Stimulated activated naive B cell treated with anti-CD40 and anti-IgM and Interleukin-4, amounts not matched to agents 10 μg/mL and 1 μg/mL and 100 μg/mL, for 72 hours (primary cell): ENCODE data around the gene PLCL2.

Experiments used
- ATAC-seq, 2 donors: fragments of 150-1000 bp; cut with Tn5 transposase; replicated peaks; 2 replicates each; pipeline ENCODE4 v1.10.0; 2021; ENCODE audit warnings: moderate library complexity in 1 of 2
- DNase-seq: peaks from one replicate; pipeline ENCODE4 v3.0.0; 2021
- H3K27ac Mint-ChIP-seq: one replicate; pipeline ENCODE4 v1.8.0; 2022; ENCODE audit warnings: mild to moderate bottlenecking, mixed read lengths
- H3K27me3 Mint-ChIP-seq, 2 donors: one replicate each; pipeline ENCODE4 v1.8.0; 2022; ENCODE audit warnings: mixed read lengths in 2 of 2
- H3K36me3 Mint-ChIP-seq, 2 donors: one replicate each; pipeline ENCODE4 v1.8.0; 2022; ENCODE audit warnings: mixed read lengths in 2 of 2, mild to moderate bottlenecking in 1 of 2
- H3K4me1 Mint-ChIP-seq, 2 donors: one replicate each; pipeline ENCODE4 v1.8.0; 2022; ENCODE audit warnings: mixed read lengths in 2 of 2, mild to moderate bottlenecking in 1 of 2
- H3K4me3 Mint-ChIP-seq, 2 donors: one replicate each; pipeline ENCODE4 v1.8.0; 2022; ENCODE audit warnings: mild to moderate bottlenecking in 2 of 2, mixed read lengths in 2 of 2, moderate library complexity in 1 of 2
- H3K9me3 Mint-ChIP-seq, 2 donors: one replicate each; pipeline ENCODE4 v1.8.0; 2022; ENCODE audit warnings: mixed read lengths in 2 of 2, mild to moderate bottlenecking in 1 of 2

The PLCL2 gene

DNA sequence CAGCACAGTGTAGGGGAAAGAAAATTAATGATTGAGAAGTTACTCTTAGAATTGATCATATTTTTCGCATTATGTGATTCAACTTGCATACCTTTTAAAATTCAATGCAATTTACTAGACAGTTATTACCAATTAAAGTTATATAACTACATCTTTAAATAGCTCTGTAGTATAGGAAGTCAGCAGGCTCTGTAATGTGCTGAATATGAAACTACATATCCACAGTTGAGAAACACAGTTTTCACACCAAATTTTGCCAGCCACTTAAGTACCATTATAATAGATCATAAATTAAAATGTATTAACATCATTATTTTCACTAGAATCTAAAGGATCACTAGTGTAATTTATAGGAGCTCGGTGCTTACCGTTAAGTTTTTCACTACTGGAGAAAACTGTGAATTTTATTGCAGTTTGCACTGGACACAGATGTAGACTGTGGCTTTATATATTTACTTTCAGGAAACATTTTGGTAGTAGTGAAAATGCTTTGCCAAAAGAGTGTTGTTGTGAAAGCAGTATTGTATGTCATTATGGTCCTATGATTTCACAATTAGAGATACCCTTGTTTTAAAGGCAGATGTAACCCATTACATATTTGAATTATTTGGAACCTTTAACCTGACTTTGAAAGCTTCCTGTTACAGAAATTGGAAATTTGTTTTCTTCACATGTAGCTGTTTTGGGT, 113.6 kb downstream of the PLCL2 start:
- Mint-ChIP-seq H3K4me1 (peaks cover 30 to 69% of the 10 kb centered on the region in 2 donors), H3K4me3 (no peak overlapping the region), H3K27me3 (no peaks in the 10 kb centered on the region)

DNA sequence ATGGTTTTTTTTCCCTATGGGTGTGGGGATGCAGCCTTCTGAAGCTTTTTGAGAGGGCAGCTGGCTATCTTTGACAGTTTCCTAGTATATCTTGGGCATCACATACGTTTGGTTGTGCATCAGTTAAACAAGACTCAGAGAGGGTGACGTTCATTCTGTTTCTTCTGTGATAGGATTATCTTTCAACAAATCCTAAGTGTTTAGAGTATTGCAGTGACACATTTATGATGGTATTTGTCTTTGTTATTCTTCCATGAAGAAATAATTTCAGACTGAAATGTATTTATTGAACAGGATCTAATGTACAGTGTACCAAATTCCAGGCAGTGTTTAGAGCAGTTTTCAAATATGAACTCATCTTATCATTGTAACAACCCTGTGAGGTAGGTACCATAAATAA, 114.4 kb downstream of the PLCL2 start:
- Mint-ChIP-seq H3K36me3 (peaks cover 7 to 21% of the 10 kb centered on the region in 2 donors), H3K4me1 (peaks cover 37 to 69% of the 10 kb centered on the region in 2 donors), H3K4me3 (no peak overlapping the region), H3K9me3 (peaks cover 12% of the 10 kb centered on the region in 2 donors), H3K27me3 (no peaks in the 10 kb centered on the region), H3K27ac (no peak overlapping the region)
- DNase-seq: no peak
- ATAC-seq: no peak

More for the DNA sequence above, 113.6 kb downstream of the PLCL2 start:
- Mint-ChIP-seq H3K36me3 (peaks cover 7 to 21% of the 10 kb centered on the region in 2 donors), H3K27ac (no peak overlapping the region), H3K9me3 (peaks cover 12% of the 10 kb centered on the region in 2 donors)
- no peak for ATAC-seq
- no peak for DNase-seq

DNA sequence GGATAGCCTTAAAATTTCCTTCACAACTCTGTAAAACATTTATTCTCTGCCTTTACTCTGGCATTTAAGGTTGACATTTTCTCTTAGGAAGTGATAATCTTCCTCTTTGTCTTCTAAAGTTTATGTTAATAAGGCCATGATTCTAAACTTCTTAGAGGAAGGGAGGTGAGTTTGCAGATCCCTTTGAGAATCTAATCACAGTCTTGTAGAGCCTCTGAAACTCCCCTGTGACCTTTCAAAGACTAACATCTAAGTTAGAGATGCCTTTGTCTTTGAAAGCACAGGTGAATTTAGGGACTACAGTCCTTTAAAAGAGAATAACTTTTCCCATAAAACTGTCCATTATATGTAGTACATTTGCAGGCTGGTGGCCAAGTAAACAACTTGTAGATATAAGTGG, 115.1 kb downstream of the PLCL2 start:
- H3K4me3 Mint-ChIP-seq: no peak overlapping the region
- H3K4me1 Mint-ChIP-seq: peaks cover 36 to 69% of the 10 kb centered on the region in 2 donors
- peak overlapping the region; percentile 15 for H3K27ac Mint-ChIP-seq

DNA sequence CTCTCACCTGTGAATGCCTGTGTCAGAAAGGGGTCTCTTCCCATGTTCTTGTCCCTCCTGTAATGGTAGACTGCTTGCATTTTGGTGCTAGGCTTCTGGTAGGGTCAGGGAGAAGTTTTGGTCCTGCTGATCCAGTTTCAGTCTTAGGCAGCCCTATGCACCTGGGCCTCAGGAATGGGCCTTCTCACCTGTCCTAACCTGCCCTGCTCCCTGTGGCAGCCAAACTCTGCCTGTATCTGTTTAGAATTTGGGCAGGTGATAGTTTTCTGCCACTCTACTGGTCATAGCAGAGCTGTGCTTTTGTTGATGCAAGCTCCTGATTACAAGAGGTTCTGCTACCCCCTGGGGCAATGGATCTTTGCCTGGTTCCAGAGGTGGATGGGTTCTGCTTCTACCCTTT, 118.7 kb downstream of the PLCL2 start:
- DNase-seq: no peak
- peaks cover 39 to 76% of the 10 kb centered on the region in 2 donors for H3K4me1 Mint-ChIP-seq
- H3K27me3 Mint-ChIP-seq: no peaks in the 10 kb centered on the region
- H3K9me3 Mint-ChIP-seq: peaks cover 12% of the 10 kb centered on the region in 2 donors
- H3K4me3 Mint-ChIP-seq: no peak overlapping the region
- H3K36me3 Mint-ChIP-seq: peaks cover 4 to 17% of the 10 kb centered on the region in 2 donors
- H3K27ac Mint-ChIP-seq: no peak overlapping the region
- no peak for ATAC-seq

More for the DNA sequence above, 115.1 kb downstream of the PLCL2 start:
- ATAC-seq: peak; percentile 59 to 74
- peaks cover 12% of the 10 kb centered on the region in 2 donors for H3K9me3 Mint-ChIP-seq
- no peak for DNase-seq
- H3K27me3 Mint-ChIP-seq: no peaks in the 10 kb centered on the region
- H3K36me3 Mint-ChIP-seq: peaks cover 4 to 18% of the 10 kb centered on the region in 2 donors

DNA sequence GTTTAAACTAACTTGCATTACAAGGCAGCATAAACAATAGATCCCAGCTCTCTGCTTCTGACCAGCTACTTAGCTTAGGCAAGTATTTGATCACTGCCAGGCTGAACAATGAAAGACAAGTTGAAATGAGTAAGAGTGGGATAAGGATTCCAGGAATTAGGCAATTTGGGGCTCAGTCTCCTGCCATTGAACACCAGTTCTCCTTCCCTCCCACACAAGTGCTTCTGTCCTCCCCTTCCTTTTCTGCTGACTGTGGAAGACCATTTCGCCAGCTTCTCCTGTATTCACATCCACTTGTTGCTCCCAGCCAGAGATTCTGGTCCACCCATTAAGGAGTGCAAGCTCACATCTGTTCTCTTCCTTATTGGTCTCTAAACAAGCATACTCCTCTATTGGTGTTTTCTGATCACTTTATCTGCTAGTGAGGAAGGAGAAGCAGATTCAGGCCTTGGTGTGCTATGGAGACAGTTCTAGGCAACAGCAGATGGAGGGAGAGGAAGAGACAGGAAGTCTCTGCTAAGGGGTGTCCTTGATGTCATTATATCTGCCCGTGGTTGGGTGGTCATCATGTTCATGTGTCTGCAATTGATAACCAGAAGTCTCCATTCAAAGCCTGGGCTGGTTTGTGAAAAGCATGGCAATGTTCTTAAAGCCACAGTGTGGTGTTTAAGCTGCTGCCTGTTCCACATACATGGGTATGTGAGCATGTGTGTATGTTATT, 121.5 kb downstream of the PLCL2 start:
- H3K27me3 Mint-ChIP-seq: no peaks in the 10 kb centered on the region
- no peak for DNase-seq
- peaks cover 10 to 24% of the 10 kb centered on the region in 2 donors for H3K36me3 Mint-ChIP-seq
- ATAC-seq: peak; percentile 18 to 34
- H3K27ac Mint-ChIP-seq: peak overlapping the region; percentile 63
- no peak overlapping the region for H3K4me3 Mint-ChIP-seq
- H3K9me3 Mint-ChIP-seq: peaks cover 8 to 9% of the 10 kb centered on the region in 2 donors
- peaks cover 29 to 52% of the 10 kb centered on the region in 2 donors for H3K4me1 Mint-ChIP-seq

DNA sequence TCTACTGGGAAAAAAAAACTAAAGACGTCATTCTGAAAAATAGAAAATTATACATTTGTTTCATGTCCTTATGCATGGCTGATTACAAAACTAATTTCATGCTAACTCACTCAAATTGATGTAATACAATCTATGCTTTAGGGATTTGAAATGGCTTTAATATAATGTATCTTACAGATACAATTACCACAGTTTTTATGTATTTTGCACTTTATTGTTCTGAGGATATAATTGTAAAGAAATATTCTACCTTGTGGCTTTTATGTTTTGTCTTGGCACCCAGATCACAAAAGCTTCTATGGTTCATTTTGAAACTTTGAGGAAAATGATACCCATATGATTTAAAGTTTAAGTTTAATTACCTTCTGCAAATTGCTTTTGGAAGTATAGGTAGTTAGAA, 122.5 kb downstream of the PLCL2 start:
- Mint-ChIP-seq H3K27ac (no peak overlapping the region), H3K27me3 (no peaks in the 10 kb centered on the region), H3K9me3 (peaks cover 3 to 4% of the 10 kb centered on the region in 2 donors), H3K4me1 (peaks cover 29 to 48% of the 10 kb centered on the region in 2 donors), H3K4me3 (no peak overlapping the region), H3K36me3 (peaks cover 7 to 17% of the 10 kb centered on the region in 2 donors)
- DNase-seq: no peak
- ATAC-seq: no peak

DNA sequence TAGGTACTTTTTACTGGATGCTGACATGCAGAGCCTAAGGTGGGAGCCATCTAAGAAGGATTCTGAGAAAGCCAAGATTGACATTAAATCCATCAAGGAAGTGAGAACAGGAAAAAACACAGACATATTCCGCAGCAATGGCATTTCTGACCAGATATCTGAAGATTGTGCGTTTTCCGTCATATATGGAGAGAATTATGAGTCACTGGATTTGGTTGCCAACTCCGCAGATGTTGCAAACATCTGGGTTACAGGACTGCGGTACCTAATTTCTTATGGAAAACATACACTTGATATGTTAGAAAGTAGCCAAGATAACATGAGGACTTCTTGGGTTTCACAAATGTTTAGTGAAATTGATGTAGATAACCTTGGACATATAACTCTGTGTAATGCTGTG, 125.1 kb downstream of the PLCL2 start:
- H3K4me1 Mint-ChIP-seq: peaks cover 24 to 34% of the 10 kb centered on the region in 2 donors
- no peaks in the 10 kb centered on the region for H3K9me3 Mint-ChIP-seq
- DNase-seq: no peak
- H3K27me3 Mint-ChIP-seq: no peaks in the 10 kb centered on the region
- H3K4me3 Mint-ChIP-seq: no peak overlapping the region
- no peak overlapping the region for H3K27ac Mint-ChIP-seq
- H3K36me3 Mint-ChIP-seq: peaks cover 8 to 21% of the 10 kb centered on the region in 2 donors
- ATAC-seq: no peak

DNA sequence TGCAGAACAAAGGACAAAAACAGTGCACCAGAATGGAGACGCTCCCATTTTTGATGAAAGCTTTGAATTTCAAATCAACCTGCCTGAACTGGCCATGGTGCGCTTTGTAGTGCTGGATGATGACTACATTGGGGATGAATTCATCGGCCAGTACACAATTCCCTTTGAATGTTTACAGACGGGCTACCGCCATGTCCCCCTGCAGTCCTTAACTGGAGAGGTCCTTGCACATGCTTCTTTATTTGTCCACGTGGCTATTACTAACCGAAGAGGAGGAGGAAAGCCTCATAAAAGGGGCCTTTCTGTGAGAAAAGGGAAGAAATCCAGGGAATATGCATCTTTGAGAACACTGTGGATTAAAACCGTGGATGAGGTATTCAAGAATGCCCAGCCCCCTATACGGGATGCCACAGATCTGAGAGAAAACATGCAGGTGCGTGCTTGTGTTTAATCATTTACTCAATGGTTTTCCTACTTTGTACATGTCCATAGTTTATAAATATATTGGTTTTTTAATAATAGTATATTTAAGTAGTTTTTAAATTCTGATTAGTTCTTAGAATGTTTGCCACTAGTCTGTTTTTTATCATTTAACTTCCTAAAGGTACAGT, 127.1 kb downstream of the PLCL2 start:
- Mint-ChIP-seq H3K27me3 (no peaks in the 10 kb centered on the region), H3K27ac (no peak overlapping the region), H3K4me1 (peaks cover 15 to 21% of the 10 kb centered on the region in 2 donors), H3K9me3 (no peaks in the 10 kb centered on the region), H3K36me3 (peaks cover 16 to 34% of the 10 kb centered on the region in 2 donors), H3K4me3 (no peak overlapping the region)
- DNase-seq: no peak
- no peak for ATAC-seq

DNA sequence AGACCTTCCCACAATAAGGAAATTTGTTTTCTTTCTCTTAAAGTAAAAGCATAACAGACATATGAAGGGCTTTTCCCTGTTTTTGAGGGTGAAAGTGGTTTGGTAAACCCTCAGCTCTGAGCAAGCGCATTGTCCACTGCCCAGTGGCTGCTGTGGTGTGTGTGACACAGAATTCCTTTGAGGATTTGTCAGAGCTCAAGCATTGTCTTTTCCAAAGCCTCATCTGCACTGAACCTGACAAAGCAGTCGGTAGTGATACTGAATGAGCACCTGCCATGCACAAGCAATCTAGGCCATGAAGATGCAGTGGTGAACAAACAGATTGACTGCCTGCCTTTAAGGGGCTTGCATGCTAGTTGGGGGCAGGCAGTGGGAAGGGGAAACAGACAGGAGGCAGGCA, 128.3 kb downstream of the PLCL2 start:
- Mint-ChIP-seq H3K27me3 (no peaks in the 10 kb centered on the region), H3K4me1 (peaks cover 15 to 16% of the 10 kb centered on the region in 2 donors), H3K9me3 (no peaks in the 10 kb centered on the region), H3K27ac (no peak overlapping the region), H3K36me3 (peaks cover 16 to 40% of the 10 kb centered on the region in 2 donors), H3K4me3 (no peak overlapping the region)
- DNase-seq: no peak
- no peak for ATAC-seq

DNA sequence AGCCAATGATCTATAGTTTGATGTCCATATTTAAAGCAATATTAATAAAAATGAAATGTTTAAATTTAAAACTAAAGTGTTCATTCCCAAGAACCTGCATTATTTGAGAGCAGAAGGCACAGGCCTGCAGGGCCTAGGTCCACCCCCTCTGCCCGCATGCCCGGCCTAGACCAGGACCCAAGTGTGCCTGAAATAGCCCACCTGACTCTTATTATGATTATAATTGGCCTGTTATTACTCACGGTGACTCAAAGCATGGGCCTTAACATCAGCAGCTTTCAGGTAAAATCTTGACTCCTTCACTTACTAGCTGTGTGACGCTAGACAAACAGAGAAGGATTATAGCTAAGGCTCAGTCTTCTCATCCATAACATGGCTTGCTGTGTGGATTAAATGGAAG, 128.8 kb downstream of the PLCL2 start:
- H3K4me1 Mint-ChIP-seq: peaks cover 12 to 16% of the 10 kb centered on the region in 2 donors
- no peaks in the 10 kb centered on the region for H3K27me3 Mint-ChIP-seq
- DNase-seq: no peak
- ATAC-seq: peak in 1 of 2 donors; percentile 45
- no peak overlapping the region for H3K27ac Mint-ChIP-seq
- no peaks in the 10 kb centered on the region for H3K9me3 Mint-ChIP-seq
- no peak overlapping the region for H3K4me3 Mint-ChIP-seq
- peaks cover 16 to 40% of the 10 kb centered on the region in 2 donors for H3K36me3 Mint-ChIP-seq

DNA sequence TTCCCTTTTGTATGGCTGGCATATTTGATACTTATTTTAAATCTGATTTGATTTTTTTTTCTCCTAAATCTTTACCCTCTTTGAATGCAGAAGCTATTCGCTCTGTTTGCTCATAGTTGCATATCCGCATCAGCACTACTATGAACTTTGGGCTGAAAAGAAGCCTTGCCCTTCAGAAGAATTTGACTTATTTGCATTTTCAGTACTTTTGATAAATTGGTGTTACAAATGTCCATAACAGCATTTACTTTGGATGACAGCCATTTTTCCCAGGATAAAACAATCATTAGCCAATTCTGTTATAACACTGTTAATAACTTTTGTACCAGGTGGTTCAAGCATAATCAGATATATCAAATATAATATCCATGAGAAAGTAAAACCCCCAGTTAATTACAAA, 129.5 kb downstream of the PLCL2 start:
- no peak overlapping the region for H3K27ac Mint-ChIP-seq
- ATAC-seq: no peak
- H3K27me3 Mint-ChIP-seq: no peaks in the 10 kb centered on the region
- no peaks in the 10 kb centered on the region for H3K9me3 Mint-ChIP-seq
- H3K36me3 Mint-ChIP-seq: peaks cover 16 to 40% of the 10 kb centered on the region in 2 donors
- no peak overlapping the region for H3K4me3 Mint-ChIP-seq
- DNase-seq: no peak
- H3K4me1 Mint-ChIP-seq: peaks cover 12 to 16% of the 10 kb centered on the region in 2 donors

DNA sequence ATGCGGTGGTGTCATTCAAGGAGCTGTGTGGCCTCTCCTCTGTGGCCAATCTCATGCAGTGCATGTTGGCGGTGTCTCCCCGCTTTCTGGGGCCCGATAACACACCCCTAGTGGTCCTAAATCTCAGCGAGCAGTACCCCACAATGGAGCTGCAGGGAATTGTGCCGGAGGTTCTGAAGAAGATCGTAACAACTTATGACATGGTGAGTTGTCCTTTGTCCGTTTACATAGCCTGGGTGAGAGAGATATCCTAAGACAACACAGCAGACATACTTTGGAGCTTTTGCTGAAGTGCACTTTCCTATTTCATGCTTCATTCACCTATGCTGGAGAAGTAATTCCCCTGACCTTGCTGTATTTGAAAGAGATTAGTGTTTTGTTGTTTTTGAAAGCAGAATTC, 130.0 kb downstream of the PLCL2 start:
- no peak overlapping the region for H3K4me3 Mint-ChIP-seq
- DNase-seq (no peak), ATAC-seq (no peak)
- H3K27ac Mint-ChIP-seq: no peak overlapping the region
- peaks cover 12 to 16% of the 10 kb centered on the region in 2 donors for H3K4me1 Mint-ChIP-seq
- H3K36me3 Mint-ChIP-seq: peaks cover 16 to 38% of the 10 kb centered on the region in 2 donors
- no peaks in the 10 kb centered on the region for H3K27me3 Mint-ChIP-seq
- H3K9me3 Mint-ChIP-seq: no peaks in the 10 kb centered on the region

DNA sequence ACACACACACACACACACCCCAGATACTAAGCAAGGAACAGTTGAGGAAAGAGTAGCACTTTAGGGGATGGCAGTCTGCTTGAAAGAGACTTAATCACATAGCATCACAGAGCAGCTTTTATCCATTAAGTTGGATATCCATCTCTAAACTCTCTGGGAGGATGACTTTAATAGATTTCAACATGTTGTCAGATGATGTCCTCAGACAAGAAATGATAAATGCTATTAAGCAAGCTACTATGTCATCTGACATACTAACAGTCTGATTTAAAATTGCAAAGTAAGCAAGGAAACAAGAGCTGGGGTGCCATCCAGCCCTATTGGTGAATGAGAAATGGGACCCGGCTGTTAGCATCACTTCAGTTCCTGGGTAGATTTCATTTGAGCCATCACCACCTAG, 136.9 kb downstream of the PLCL2 start:
- Mint-ChIP-seq H3K36me3 (peaks cover 19 to 42% of the 10 kb centered on the region in 2 donors), H3K27ac (no peak overlapping the region)

DNA sequence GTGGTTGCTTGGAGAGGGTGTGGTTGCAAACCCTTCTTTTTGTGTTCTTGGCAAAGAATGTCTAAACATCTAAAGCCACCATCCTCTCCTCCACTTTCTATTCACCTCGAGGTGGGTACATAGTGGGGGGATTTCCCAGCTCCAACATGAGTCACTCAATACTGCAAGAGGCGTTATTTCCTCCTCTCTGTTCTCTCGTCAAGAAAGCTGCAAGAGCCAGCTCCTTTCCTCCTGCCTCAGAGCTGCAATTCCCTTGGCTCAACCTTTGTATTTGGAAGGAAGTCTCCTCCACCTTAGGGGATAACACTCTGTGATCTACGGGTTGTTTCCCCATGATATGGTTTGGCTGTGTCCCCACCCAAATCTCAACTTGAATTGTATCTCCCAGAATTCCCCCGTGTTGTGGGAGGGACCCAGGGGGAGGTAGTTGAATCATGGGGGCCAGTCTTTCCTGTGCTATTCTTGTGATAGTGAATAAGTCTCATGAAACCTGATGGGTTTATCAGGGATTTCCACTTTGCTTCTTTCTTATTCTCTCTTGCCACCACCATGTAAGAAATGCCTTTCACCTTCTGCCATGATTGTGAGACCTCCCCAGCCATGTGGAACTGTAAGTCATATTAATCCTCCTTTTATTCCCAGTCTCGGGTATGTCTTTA, 138.4 kb downstream of the PLCL2 start:
- Mint-ChIP-seq H3K9me3 (no peaks in the 10 kb centered on the region), H3K27me3 (no peaks in the 10 kb centered on the region), H3K4me3 (peak overlapping the region; percentile 45 to 57), H3K4me1 (peaks cover 18 to 59% of the 10 kb centered on the region in 2 donors), H3K27ac (peak overlapping the region; percentile 94), H3K36me3 (peaks cover 21 to 37% of the 10 kb centered on the region in 2 donors)
- DNase-seq (peak; percentile 53), ATAC-seq (peak; percentile 99)

More for the DNA sequence above, 136.9 kb downstream of the PLCL2 start:
- Mint-ChIP-seq H3K4me1 (peaks cover 20 to 53% of the 10 kb centered on the region in 2 donors), H3K9me3 (no peaks in the 10 kb centered on the region), H3K27me3 (no peaks in the 10 kb centered on the region), H3K4me3 (no peak overlapping the region)
- DNase-seq (no peak), ATAC-seq (no peak)
